Fibroblast of peridontal ligament (primary cell): ENCODE measurements around the gene CDH4.

Source experiments
- DNase-seq: peaks from one replicate; pipeline ENCODE4 v3.0.0-alpha.2; 2010; ENCODE audit errors: extremely low read depth

Gene CDH4

GRCh38 chr20:61251529-61252393 lies at the start of gene CDH4:
Gene CDH4 (plus strand): TSS chr20:61252261.
- DNase-seq, result no peak

- no peak for DNase-seq
Measured at GRCh38 chr20:61203320-61203719, 48.7 kb upstream of the CDH4 start.

- DNase-seq, result no peak
Measured at GRCh38 chr20:61204206-61204605, 47.9 kb upstream of the CDH4 start.

- DNase-seq, result no peak
Measured at GRCh38 chr20:61205769-61206168, 46.3 kb upstream of the CDH4 start.

- DNase-seq, result no peak
Measured at GRCh38 chr20:61210862-61211261, 41.2 kb upstream of the CDH4 start.

- no peak for DNase-seq
Measured at GRCh38 chr20:61217848-61218247, 34.2 kb upstream of the CDH4 start.

GRCh38 chr20:61219021-61219431 lies 33.0 kb upstream of the CDH4 start:
- DNase-seq, result peak; percentile 27

GRCh38 chr20:61220131-61220530 lies 31.9 kb upstream of the CDH4 start:
- no peak for DNase-seq

GRCh38 chr20:61220626-61221325 lies 31.3 kb upstream of the CDH4 start:
- DNase-seq, result no peak

GRCh38 chr20:61222699-61223098 lies 29.4 kb upstream of the CDH4 start:
- DNase-seq, result no peak

GRCh38 chr20:61223121-61223520 lies 28.9 kb upstream of the CDH4 start:
- no peak for DNase-seq

- no peak for DNase-seq
Measured at GRCh38 chr20:61230166-61230565, 21.9 kb upstream of the CDH4 start.

- no peak for DNase-seq
Measured at GRCh38 chr20:61233590-61233989, 18.5 kb upstream of the CDH4 start.

- no peak for DNase-seq
Measured at GRCh38 chr20:61234224-61234890, 17.7 kb upstream of the CDH4 start.

- DNase-seq, result no peak
Measured at GRCh38 chr20:61236713-61237112, 15.3 kb upstream of the CDH4 start.

GRCh38 chr20:61238813-61239212 lies 13.2 kb upstream of the CDH4 start:
- no peak for DNase-seq

- DNase-seq, result no peak
Measured at GRCh38 chr20:61240814-61241213, 11.2 kb upstream of the CDH4 start.

- DNase-seq, result no peak
Measured at GRCh38 chr20:61244213-61244612, 7.8 kb upstream of the CDH4 start.

GRCh38 chr20:61246269-61246668 lies 5.8 kb upstream of the CDH4 start:
- DNase-seq, result no peak

- DNase-seq, result no peak
Measured at GRCh38 chr20:61249626-61250025, 2.4 kb upstream of the CDH4 start.

- no peak for DNase-seq
Measured at GRCh38 chr20:61252601-61253263, 671 bp downstream of the CDH4 start.

GRCh38 chr20:61253264-61253639 lies 1.2 kb downstream of the CDH4 start:
- no peak for DNase-seq
